ENCODE measurements around the gene ADGRD2.

Gene ADGRD2

GRCh38 chr9:124452326-124452725 lies 2.1 kb downstream of the ADGRD2 start:
- Histone ChIP-seq H3K27ac (ENCODE audit: low read length) (no peak overlapping the region), H3K4me1 (ENCODE audit: control insufficient read depth in 1 of 2, insufficient read depth in 2 of 2, low read length in 2 of 2) (peaks cover 0 to 26% of the 10 kb centered on the region in 2 donors), H3K9me3 (ENCODE audit: control insufficient read depth in 1 of 2, low read length in 2 of 2) (no peaks in the 10 kb centered on the region), H3K4me3 (ENCODE audit: low read depth in 1 of 2, low read length in 2 of 2) (no peak overlapping the region), H3K36me3 (ENCODE audit: control insufficient read depth in 1 of 2, insufficient read depth in 2 of 2, low read length in 2 of 2) (no peaks in the 10 kb centered on the region), H3K27me3 (ENCODE audit: low read depth, low read length) (peaks cover 29% of the 10 kb centered on the region)

GRCh38 chr9:124452841-124453585 lies 2.8 kb downstream of the ADGRD2 start:
- peaks cover 29% of the 10 kb centered on the region for H3K27me3 ChIP-seq (ENCODE audit: low read depth, low read length)
- no peaks in the 10 kb centered on the region for H3K9me3 ChIP-seq (ENCODE audit: control insufficient read depth in 1 of 2, low read length in 2 of 2)
- H3K4me1 ChIP-seq (ENCODE audit: control insufficient read depth in 1 of 2, insufficient read depth in 2 of 2, low read length in 2 of 2) = peaks cover 0 to 26% of the 10 kb centered on the region in 2 donors
- no peak overlapping the region for H3K4me3 ChIP-seq (ENCODE audit: low read depth in 1 of 2, low read length in 2 of 2)
- no peak overlapping the region for H3K27ac ChIP-seq (ENCODE audit: low read length)
- H3K36me3 ChIP-seq (ENCODE audit: control insufficient read depth in 1 of 2, insufficient read depth in 2 of 2, low read length in 2 of 2) = no peaks in the 10 kb centered on the region

GRCh38 chr9:124453586-124454191 lies 3.4 kb downstream of the ADGRD2 start:
- H3K9me3 ChIP-seq (ENCODE audit: control insufficient read depth in 1 of 2, low read length in 2 of 2) = no peaks in the 10 kb centered on the region
- no peak overlapping the region for H3K4me3 ChIP-seq (ENCODE audit: low read depth in 1 of 2, low read length in 2 of 2)
- H3K27ac ChIP-seq (ENCODE audit: low read length) = no peak overlapping the region
- no peaks in the 10 kb centered on the region for H3K36me3 ChIP-seq (ENCODE audit: control insufficient read depth in 1 of 2, insufficient read depth in 2 of 2, low read length in 2 of 2)
- H3K4me1 ChIP-seq (ENCODE audit: control insufficient read depth in 1 of 2, insufficient read depth in 2 of 2, low read length in 2 of 2) = peaks cover 0 to 26% of the 10 kb centered on the region in 2 donors
- peaks cover 29% of the 10 kb centered on the region for H3K27me3 ChIP-seq (ENCODE audit: low read depth, low read length)

GRCh38 chr9:124454296-124454695 lies 4.0 kb downstream of the ADGRD2 start:
- peaks cover 0 to 26% of the 10 kb centered on the region in 2 donors for H3K4me1 ChIP-seq (ENCODE audit: control insufficient read depth in 1 of 2, insufficient read depth in 2 of 2, low read length in 2 of 2)
- no peak overlapping the region for H3K4me3 ChIP-seq (ENCODE audit: low read depth in 1 of 2, low read length in 2 of 2)
- no peaks in the 10 kb centered on the region for H3K36me3 ChIP-seq (ENCODE audit: control insufficient read depth in 1 of 2, insufficient read depth in 2 of 2, low read length in 2 of 2)
- H3K9me3 ChIP-seq (ENCODE audit: control insufficient read depth in 1 of 2, low read length in 2 of 2) = no peaks in the 10 kb centered on the region
- H3K27me3 ChIP-seq (ENCODE audit: low read depth, low read length) = peaks cover 29% of the 10 kb centered on the region
- no peak overlapping the region for H3K27ac ChIP-seq (ENCODE audit: low read length)

- Histone ChIP-seq H3K27me3 (ENCODE audit: low read depth, low read length) (peaks cover 25% of the 10 kb centered on the region), H3K4me3 (ENCODE audit: low read depth in 1 of 2, low read length in 2 of 2) (no peak overlapping the region), H3K27ac (ENCODE audit: low read length) (no peak overlapping the region), H3K36me3 (ENCODE audit: control insufficient read depth in 1 of 2, insufficient read depth in 2 of 2, low read length in 2 of 2) (no peaks in the 10 kb centered on the region), H3K9me3 (ENCODE audit: control insufficient read depth in 1 of 2, low read length in 2 of 2) (no peaks in the 10 kb centered on the region), H3K4me1 (ENCODE audit: control insufficient read depth in 1 of 2, insufficient read depth in 2 of 2, low read length in 2 of 2) (peaks cover 0 to 26% of the 10 kb centered on the region in 2 donors)
These were observed 4.7 kb downstream of the ADGRD2 start for GRCh38 chr9:124454791-124455443.

- no peaks in the 10 kb centered on the region for H3K36me3 ChIP-seq (ENCODE audit: control insufficient read depth in 1 of 2, insufficient read depth in 2 of 2, low read length in 2 of 2)
- H3K27me3 ChIP-seq (ENCODE audit: low read depth, low read length) = peaks cover 20% of the 10 kb centered on the region
- no peak overlapping the region for H3K27ac ChIP-seq (ENCODE audit: low read length)
- no peaks in the 10 kb centered on the region for H3K9me3 ChIP-seq (ENCODE audit: control insufficient read depth in 1 of 2, low read length in 2 of 2)
- H3K4me1 ChIP-seq (ENCODE audit: control insufficient read depth in 1 of 2, insufficient read depth in 2 of 2, low read length in 2 of 2) = peaks cover 0 to 18% of the 10 kb centered on the region in 2 donors
- no peak overlapping the region for H3K4me3 ChIP-seq (ENCODE audit: low read depth in 1 of 2, low read length in 2 of 2)
These were observed 5.6 kb downstream of the ADGRD2 start for GRCh38 chr9:124455820-124456219.

- H3K9me3 ChIP-seq (ENCODE audit: control insufficient read depth in 1 of 2, low read length in 2 of 2) = no peaks in the 10 kb centered on the region
- no peak overlapping the region for H3K4me3 ChIP-seq (ENCODE audit: low read depth in 1 of 2, low read length in 2 of 2)
- peaks cover 13% of the 10 kb centered on the region for H3K27me3 ChIP-seq (ENCODE audit: low read depth, low read length)
- peaks cover 0 to 15% of the 10 kb centered on the region in 2 donors for H3K4me1 ChIP-seq (ENCODE audit: control insufficient read depth in 1 of 2, insufficient read depth in 2 of 2, low read length in 2 of 2)
- H3K36me3 ChIP-seq (ENCODE audit: control insufficient read depth in 1 of 2, insufficient read depth in 2 of 2, low read length in 2 of 2) = no peaks in the 10 kb centered on the region
- no peak overlapping the region for H3K27ac ChIP-seq (ENCODE audit: low read length)
These were observed 6.3 kb downstream of the ADGRD2 start for GRCh38 chr9:124456341-124457078.

- H3K36me3 ChIP-seq (ENCODE audit: control insufficient read depth in 1 of 2, insufficient read depth in 2 of 2, low read length in 2 of 2) = no peaks in the 10 kb centered on the region
- no peak overlapping the region for H3K27ac ChIP-seq (ENCODE audit: low read length)
- H3K4me1 ChIP-seq (ENCODE audit: control insufficient read depth in 1 of 2, insufficient read depth in 2 of 2, low read length in 2 of 2) = peaks cover 0 to 14% of the 10 kb centered on the region in 2 donors
- no peaks in the 10 kb centered on the region for H3K9me3 ChIP-seq (ENCODE audit: control insufficient read depth in 1 of 2, low read length in 2 of 2)
- H3K27me3 ChIP-seq (ENCODE audit: low read depth, low read length) = peaks cover 7% of the 10 kb centered on the region
- no peak overlapping the region for H3K4me3 ChIP-seq (ENCODE audit: low read depth in 1 of 2, low read length in 2 of 2)
These were observed 7.0 kb downstream of the ADGRD2 start for GRCh38 chr9:124457079-124457886.

- Histone ChIP-seq H3K9me3 (ENCODE audit: control insufficient read depth in 1 of 2, low read length in 2 of 2) (peaks cover 0 to 4% of the 10 kb centered on the region in 2 donors), H3K4me1 (ENCODE audit: control insufficient read depth in 1 of 2, insufficient read depth in 2 of 2, low read length in 2 of 2) (peaks cover 0 to 7% of the 10 kb centered on the region in 2 donors), H3K36me3 (ENCODE audit: control insufficient read depth in 1 of 2, insufficient read depth in 2 of 2, low read length in 2 of 2) (no peaks in the 10 kb centered on the region), H3K27me3 (ENCODE audit: low read depth, low read length) (peaks cover under 1% of the 10 kb centered on the region), H3K4me3 (ENCODE audit: low read depth in 1 of 2, low read length in 2 of 2) (no peak overlapping the region), H3K27ac (ENCODE audit: low read length) (no peak overlapping the region)
These were observed 7.7 kb downstream of the ADGRD2 start for GRCh38 chr9:124457887-124458431.

DNA sequence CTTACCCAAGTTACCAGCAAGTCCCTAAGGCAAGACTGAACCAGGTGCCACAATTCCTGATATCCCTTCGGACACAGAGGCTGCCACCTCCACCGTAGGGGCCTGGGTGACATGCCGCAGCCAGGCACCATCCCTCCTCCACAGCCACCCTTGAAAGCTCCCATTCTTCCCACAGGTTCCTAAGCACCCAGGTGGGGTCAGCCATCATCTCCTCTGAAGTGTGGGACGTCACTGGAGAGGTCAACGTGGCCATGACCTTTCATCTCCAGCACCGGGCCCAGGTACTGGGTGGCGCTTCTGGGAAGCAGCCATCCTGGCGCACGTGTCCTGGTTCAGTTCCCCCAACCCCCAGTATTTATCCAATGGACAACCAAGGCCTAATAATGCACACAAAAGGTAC lies 8.2 kb downstream of the ADGRD2 start:
- no peaks in the 10 kb centered on the region for H3K36me3 ChIP-seq (ENCODE audit: control insufficient read depth in 1 of 2, insufficient read depth in 2 of 2, low read length in 2 of 2)
- no peak overlapping the region for H3K4me3 ChIP-seq (ENCODE audit: low read depth in 1 of 2, low read length in 2 of 2)
- H3K4me1 ChIP-seq (ENCODE audit: control insufficient read depth in 1 of 2, insufficient read depth in 2 of 2, low read length in 2 of 2) = peaks cover 0 to 2% of the 10 kb centered on the region in 2 donors
- no peak overlapping the region for H3K27ac ChIP-seq (ENCODE audit: low read length)
- H3K27me3 ChIP-seq (ENCODE audit: low read depth, low read length) = no peaks in the 10 kb centered on the region
- peaks cover 0 to 9% of the 10 kb centered on the region in 2 donors for H3K9me3 ChIP-seq (ENCODE audit: control insufficient read depth in 1 of 2, low read length in 2 of 2)

Data from muscle layer of duodenum (tissue), 2 donors.